OCI-LY1 (cell line): ENCODE data around the gene AXIN1.

Experiments used
- EZH2 ChIP-seq: fragments of 200-600 bp; sonication (generic), shearing (Covaris generic); IDR thresholded peaks from 2 replicates; pipeline ENCODE4 v1.8.0; 2017; ENCODE audit warnings: borderline replicate concordance, mixed run types, mild to moderate bottlenecking, antibody characterized with exemption, low read length, moderate library complexity, mixed read lengths
- TF ChIP-seq, protein P1 (sequence below): fragments of 200-600 bp; sonication (generic), shearing (Covaris generic); IDR thresholded peaks from 2 replicates; pipeline ENCODE4 v1.5.1; 2017; ENCODE audit warnings: mild to moderate bottlenecking, antibody characterized with exemption, low read length, moderate library complexity, mixed read lengths

DNA sequence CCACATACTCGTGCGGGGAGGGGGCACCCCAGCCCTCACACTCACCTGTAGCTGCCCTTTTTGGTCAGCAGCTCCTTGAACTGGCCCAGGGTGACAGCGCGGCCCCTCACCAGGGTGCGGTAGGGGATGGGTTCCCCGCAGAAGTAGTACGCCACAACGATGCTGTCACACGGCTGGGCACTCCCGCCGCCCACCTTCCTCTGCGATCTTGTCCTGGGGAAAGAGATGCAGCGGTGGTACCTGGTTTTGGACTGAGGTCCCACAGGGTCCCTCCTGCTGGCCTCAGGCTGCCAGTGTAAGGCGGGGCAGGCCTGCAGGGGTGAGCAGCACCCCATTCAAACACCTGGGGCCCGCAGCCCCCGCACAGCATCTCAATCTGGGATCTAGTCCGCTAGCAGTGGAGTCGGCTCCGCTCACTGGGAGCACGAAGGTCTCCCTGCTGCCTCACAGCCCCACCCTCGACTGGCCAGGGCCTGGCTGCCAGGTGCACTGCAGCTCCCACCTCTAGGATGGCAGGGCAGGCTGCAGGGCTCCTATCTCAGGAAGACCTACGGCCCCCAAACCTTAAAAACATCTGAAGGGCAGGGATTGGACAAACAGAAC is 63.0 kb downstream of the AXIN1 start:
- no peak for TF ChIP-seq EZH2
- TF ChIP-seq, protein P1, sequence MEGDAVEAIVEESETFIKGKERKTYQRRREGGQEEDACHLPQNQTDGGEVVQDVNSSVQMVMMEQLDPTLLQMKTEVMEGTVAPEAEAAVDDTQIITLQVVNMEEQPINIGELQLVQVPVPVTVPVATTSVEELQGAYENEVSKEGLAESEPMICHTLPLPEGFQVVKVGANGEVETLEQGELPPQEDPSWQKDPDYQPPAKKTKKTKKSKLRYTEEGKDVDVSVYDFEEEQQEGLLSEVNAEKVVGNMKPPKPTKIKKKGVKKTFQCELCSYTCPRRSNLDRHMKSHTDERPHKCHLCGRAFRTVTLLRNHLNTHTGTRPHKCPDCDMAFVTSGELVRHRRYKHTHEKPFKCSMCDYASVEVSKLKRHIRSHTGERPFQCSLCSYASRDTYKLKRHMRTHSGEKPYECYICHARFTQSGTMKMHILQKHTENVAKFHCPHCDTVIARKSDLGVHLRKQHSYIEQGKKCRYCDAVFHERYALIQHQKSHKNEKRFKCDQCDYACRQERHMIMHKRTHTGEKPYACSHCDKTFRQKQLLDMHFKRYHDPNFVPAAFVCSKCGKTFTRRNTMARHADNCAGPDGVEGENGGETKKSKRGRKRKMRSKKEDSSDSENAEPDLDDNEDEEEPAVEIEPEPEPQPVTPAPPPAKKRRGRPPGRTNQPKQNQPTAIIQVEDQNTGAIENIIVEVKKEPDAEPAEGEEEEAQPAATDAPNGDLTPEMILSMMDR: no peak
